ENCODE data around the gene SKAP1. TPM values are rescaled to one million over a fixed set of nuclear protein-coding genes. Genes with fewer than 3 reads are reported as not detected.

The SKAP1 gene
- total and polyA plus RNA-seq, 2 of the 13 experiments (the other 11 are each of a cell fraction or from before 2014, with no cell fraction given), result 0.21 TPM; not detected in 1

DNA sequence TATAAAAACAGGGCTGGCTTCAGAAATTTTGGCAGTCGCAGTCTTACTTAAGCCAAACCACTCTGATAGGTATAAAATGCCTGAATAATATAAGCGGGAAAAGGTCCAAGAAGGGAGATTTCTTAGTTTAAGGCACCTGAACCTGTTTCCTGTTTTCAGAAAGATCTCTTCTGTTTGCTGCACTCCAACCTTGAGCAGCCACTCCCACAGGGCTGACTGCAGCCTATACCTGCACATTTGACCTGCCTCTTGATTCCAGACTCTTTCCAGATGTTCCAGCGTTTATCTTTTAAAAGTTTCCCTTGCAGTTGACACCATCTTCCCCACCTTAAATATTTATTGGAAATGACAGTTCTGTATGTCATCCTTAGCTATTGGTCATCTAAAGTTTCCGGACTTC is 132.2 kb downstream of the SKAP1 start (continued):
- no peak for TF ChIP-seq ZNF782 (CRISPR knock-in tag; IDR thresholded peaks at IDR 0.05; ENCODE audit: borderline replicate concordance)
- TF ChIP-seq DNMT3B (CRISPR knock-in tag; conservative IDR thresholded peaks at IDR 0.05), result no peak
- no peak for TF ChIP-seq POGZ (CRISPR knock-in tag; IDR thresholded peaks at IDR 0.05)
- no peak for TF ChIP-seq TCF7L2 (IDR thresholded peaks at IDR 0.05; ENCODE audit: low read depth, low read length)
- no peak for TF ChIP-seq TFDP1 (CRISPR knock-in tag; IDR thresholded peaks at IDR 0.05; ENCODE audit: borderline replicate concordance)
- TF ChIP-seq, protein P1, sequence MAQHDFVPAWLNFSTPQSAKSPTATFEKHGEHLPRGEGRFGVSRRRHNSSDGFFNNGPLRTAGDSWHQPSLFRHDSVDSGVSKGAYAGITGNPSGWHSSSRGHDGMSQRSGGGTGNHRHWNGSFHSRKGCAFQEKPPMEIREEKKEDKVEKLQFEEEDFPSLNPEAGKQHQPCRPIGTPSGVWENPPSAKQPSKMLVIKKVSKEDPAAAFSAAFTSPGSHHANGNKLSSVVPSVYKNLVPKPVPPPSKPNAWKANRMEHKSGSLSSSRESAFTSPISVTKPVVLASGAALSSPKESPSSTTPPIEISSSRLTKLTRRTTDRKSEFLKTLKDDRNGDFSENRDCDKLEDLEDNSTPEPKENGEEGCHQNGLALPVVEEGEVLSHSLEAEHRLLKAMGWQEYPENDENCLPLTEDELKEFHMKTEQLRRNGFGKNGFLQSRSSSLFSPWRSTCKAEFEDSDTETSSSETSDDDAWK (CRISPR knock-in tag; IDR thresholded peaks at IDR 0.05), result no peak
- TF ChIP-seq SMAD9 (CRISPR knock-in tag; IDR thresholded peaks at IDR 0.05), result no peak
- no peak for TF ChIP-seq EEA1 (CRISPR knock-in tag; IDR thresholded peaks at IDR 0.05; ENCODE audit: borderline replicate concordance)
- TF ChIP-seq ARID5B (CRISPR knock-in tag; IDR thresholded peaks at IDR 0.05), result no peak
- TF ChIP-seq ZNF24 (IDR thresholded peaks at IDR 0.05), result no peak
- no peak for TF ChIP-seq HHEX (CRISPR knock-in tag; IDR thresholded peaks at IDR 0.05)
- no peak for TF ChIP-seq ZSCAN25 (CRISPR knock-in tag; IDR thresholded peaks at IDR 0.05)

All from HepG2 (cell line).